HG03521 (cell line): ENCODE measurements around the gene KAT2B.
"Not testable (repeated sequence)": the region's sequence is repeated elsewhere in the genome, so short reads cannot be mapped to it uniquely, and the experiment has no call there.

Source experiments
- ATAC-seq: cut with Tn5 transposase; IDR thresholded peaks from one replicate; pipeline ENCODE4 v1.9.1; 2021; ENCODE audit warnings: mild to moderate bottlenecking, moderate library complexity; ENCODE audit not compliant: unreplicated experiment

KAT2B gene

DNA sequence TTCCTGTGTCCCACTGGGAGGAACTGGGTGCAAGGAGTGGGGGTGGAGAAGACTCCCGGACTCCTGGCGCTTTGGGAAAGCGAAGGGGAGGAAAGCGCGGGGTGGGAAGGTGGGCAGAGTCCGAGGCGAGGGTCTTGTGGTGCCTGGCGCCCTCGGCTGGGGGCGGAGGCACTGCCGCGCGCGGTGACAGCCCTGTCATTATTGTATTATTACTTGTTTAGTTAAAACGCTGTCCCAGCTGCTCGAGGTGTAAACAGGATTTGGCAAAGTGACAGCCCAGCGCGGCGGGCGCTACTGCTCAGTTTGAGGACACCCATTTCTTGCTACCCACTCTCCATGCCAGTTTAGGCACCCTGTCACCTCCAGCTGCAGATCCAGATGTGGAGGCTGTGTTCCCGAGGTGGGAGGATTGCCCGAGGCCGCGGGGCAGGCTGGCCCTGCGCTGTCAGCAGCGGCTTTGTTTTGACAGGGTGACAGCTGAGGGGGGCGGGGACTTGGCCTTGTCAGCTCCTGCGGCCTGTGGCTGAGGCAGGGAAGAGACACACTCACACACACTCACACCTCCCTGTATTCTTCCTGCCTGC lies 1.0 kb downstream of the KAT2B start:
- peak; percentile 36 for ATAC-seq

DNA sequence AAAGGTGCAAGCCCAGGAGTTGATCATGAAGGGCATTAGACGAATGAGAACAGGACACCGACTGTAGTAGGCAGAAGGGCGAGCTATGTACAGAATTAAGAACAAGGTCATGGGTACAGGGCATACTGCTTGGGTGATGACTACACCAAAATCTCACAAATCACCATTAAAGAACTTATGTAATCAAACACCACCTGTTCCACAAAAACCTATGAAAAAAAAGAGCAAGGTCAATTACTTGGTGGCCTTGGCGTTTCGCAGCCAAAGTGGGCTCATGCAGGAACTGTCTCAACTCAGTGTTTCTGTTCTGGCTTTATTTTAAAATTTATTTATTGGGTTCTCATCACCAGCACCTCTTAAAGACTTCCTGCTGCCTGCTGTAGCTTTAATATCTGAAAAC lies 2.1 kb downstream of the KAT2B start:
- no peak for ATAC-seq

DNA sequence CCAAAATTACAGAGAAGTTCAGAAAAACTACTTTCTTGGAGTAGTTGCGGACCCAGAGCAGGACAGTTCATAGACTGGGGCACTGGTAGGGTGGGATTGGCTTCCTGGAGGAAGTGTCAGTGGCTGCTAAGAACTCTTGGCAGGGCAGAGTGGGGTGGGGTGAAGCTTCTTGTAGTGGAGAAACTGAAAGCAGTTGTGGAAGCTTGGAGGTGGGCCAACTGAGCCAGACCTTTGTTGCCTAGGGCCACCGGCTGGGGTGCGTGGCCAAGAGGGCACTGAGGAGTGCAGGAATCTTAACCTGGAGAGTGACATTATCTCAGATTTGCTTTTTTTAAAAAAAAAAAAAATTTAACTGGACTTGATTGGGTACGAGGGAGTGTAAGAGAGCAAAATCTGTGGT lies 3.1 kb downstream of the KAT2B start:
- ATAC-seq, result peak; percentile 8

DNA sequence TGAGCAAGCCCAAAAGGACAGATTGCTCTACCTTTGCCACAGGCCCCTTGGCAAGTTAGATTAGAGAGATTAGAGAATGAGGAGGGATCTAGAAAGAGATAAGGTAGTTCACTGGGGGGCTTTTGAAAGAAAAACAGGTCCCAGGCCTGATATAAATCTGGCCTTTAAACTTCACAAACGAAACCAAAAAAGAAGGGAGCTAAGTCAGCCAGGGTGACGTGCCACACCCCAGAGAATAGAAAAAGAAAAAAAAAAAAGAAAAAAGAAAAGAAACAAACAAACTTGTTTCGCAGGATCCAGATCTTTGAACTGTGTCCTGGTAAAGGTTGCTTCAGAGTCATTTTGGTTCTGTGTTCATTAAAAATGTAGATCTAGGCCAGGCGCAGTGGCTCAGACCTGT lies 3.6 kb downstream of the KAT2B start:
- ATAC-seq, result no peak

DNA sequence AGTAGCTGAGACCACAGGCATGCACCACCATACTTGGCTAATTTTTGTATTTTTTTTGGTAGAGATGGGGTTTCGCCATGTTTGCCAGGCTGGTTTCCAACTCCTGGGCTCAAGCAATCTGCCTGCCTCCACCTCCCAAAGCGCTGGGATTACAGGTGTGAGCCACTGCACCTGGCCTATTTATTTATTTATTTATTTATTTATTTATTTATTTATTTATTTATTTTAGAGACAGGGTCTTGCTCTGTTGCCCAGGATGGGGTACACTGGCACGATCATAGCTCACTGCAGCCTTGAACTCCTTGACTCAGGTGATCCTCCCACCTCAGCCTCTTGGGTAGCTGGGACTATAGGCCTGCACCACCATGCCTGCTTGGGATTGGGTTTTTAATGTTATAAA lies 4.9 kb downstream of the KAT2B start:
- ATAC-seq, result not testable (repeated sequence)

DNA sequence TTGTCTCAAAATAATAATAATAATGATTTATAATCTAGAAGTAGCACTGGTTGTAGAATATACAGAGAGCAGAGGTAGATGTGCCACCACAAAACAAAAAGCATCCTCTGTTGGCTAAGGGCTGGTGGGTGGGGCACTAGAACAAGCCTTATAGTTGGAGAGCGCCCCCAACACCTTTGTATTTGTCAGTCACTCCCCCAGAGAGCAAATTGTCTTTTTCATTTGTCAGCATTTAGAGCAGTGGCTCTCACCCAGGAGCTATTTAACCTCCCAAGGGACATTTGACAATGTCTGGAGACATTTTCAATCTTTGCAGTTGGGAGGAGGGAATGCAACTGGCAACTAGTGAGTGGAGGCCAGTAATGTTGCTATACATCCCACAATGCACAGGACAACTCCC lies 6.3 kb downstream of the KAT2B start:
- no peak for ATAC-seq

DNA sequence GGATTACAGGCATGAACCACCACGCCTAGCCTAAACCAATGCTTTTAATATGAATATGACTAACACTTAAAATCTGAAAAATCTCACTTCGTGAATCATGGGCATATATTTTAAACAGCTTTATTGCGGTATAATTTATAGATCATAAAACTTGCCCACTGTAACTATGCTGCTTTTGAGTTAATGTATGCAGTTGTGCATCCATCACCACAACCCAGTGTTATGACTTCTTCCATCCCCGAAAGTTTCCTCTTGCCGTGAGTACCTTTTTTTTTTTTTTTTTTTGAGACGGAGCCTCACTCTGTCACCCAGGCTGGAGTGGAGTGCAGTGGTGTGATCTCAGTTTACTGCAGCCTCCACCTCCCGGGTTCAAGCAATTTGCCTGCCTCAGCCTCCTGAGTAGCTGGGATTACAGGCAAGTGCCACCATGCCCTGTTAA lies 7.1 kb downstream of the KAT2B start:
- ATAC-seq, result no peak

DNA sequence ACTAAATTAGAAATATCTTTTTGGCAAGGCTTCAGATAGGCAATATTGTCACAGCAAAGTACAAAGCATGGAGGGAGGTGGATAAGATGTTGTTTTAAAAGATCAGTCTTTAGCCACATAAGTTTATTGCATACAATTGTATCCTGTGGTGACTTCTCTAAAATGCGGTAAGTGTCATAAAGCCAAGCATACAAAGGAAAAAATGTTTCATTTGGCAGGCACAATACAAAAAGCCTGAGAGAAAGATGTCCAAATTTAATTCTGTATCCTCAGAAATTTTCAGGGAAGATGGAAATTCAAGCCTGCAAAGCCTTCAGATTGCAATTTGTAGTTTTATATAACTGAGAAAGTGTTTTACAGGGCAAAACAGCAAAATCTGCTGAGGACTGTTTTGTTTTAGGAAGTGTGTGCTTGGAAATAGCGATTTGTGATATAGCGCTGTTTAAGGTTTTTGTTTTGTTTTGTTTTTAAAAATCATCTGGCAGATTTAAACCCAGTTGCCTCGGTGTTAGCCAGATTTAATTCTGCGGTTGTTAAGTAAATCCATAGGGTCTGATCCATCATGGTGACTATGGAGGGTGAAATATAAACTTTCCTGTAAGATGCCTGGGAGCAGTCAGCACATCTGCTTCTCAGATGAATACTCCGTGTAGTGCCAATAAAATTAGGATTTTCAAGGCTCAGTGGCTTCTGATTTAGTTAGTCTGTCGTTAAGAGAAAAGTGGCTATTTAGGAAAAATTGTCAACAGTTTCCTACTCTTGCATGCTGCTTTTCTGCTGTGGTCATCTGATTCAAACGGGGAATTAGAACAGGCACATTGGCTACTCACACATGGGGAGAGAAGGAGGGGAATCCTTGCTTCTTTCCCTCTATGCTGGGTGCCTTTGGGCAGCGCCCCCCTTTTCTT lies 8.0 kb downstream of the KAT2B start:
- peak; percentile 3 for ATAC-seq

- ATAC-seq, result no peak
Observed at GRCh38 chr3:20051123-20051806, 11.0 kb downstream of the KAT2B start.

GRCh38 chr3:20052851-20053250 lies 12.6 kb downstream of the KAT2B start:
- no peak for ATAC-seq

- peak; percentile 82 for ATAC-seq
Observed at GRCh38 chr3:20054549-20054987, 14.3 kb downstream of the KAT2B start.

DNA sequence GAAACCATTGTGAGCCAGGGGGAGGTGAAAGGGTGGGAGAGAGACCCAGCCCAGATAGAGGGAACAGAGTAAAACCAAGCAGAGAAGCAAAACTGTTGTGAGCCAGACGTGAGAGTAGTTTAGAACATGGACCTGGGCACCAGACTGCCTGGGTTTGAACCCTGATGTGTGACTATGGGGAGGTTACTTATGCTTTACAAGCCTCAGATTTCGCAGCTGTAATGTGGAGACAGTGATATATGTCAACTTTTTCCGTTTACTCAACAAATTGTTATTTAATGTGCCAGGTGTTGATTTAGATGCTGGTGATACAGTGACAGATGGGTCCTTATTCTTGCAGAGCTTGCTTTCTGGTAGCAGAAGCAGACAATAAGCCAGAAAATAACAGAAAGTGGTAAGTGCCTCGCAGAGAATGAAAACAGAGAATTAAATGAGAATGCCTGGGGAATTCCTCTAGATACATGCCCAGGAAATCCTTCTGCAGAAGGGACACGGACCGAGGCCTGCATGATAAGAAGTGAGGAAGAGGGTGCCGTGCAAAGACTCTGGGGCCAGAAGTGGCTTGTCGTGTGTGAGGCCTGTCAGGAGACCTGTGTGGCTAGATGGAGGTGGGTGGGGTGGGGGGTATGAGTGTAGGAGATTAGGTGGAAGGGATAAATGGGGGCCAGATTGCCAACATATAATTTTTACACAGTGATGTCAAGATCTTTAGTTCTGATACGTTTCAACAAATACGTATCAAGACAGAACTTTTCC lies 15.0 kb downstream of the KAT2B start:
- peak; percentile 5 for ATAC-seq

DNA sequence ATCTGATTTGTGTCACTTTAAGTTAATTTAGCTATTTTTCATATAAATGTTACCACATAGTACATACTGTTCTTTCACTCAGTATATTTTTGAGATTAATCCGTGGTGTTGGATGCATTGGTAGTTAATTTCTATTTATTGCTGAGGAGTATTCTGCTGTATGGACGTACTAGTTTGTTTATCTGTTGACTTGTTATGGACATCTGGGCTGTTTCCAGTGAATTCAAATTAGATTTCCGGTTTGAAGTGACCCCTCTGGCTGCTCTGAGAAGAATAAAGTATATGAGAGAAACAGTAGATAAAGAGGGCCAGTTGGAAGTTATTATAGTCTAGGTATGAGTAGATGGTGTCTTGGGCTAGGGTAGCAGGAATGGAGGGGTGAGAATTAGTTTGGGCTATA lies 15.6 kb downstream of the KAT2B start:
- ATAC-seq, result no peak

GRCh38 chr3:20056725-20057611 lies 16.7 kb downstream of the KAT2B start:
- ATAC-seq, result peak; percentile 45

DNA sequence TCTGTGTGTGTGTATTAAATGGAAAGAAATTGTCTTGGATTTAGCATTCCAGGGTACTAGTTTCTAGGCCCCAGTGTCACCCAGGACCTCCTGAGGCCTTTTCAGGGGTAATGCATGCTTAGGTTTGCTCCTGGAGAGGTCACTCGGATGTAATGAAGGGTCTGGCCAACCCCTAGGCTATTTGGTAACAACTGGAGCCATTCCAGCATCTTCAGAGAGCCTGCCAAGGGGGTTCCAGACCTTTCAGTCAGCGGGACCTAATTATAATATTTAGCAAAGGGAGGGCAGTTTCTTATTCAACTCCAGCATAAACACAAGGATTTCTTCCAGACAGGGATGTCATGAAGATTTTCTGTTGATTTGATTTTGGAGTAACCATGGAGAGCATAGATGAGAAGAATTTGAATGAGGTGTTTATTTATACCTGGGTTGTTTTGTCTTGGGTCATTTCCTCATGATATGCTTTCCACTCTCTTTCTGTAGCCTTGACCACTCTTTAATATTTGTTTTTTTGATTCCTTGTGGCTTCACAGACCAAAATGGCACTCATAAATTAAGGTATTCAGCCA lies 17.4 kb downstream of the KAT2B start:
- ATAC-seq, result no peak

DNA sequence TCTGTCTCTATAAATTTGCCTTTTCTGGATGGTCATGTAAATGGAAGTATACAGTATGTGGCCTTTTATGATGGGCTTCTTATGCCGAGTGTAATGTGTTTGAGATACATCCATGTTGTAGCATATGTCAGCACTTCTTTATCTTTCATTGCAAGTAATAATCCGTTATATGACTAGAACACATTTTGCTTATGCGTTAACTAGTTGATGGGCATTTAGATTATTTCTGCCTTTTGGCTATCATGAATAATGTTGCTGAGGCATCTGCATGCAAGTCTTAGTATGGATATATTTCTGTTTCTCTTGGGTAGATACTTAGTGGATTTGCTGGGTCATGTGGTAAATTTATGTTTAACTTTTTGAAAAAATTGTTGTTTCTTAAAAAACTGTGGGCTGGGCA lies 19.7 kb downstream of the KAT2B start:
- no peak for ATAC-seq

GRCh38 chr3:20060974-20061685 lies 20.9 kb downstream of the KAT2B start:
- peak; percentile 50 for ATAC-seq

DNA sequence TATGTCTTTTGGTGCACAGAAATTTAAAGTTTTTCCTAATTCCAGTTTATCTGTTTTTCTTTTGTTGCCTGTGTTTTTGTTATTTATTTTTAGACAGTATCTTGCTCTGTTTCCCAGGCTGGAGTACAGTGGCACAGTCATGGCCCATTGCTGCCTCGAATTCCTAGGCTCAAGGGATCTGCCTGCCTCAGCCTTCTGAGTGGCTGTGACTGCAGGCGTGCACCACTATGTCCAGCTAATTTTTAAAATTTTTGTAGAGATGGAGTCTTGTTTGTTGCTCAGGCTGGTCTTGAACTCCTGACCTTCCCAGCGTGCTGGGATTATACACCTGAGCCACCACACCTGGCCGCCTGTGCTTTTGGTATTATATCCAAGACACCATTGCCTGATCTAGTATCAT lies 22.8 kb downstream of the KAT2B start:
- no peak for ATAC-seq

DNA sequence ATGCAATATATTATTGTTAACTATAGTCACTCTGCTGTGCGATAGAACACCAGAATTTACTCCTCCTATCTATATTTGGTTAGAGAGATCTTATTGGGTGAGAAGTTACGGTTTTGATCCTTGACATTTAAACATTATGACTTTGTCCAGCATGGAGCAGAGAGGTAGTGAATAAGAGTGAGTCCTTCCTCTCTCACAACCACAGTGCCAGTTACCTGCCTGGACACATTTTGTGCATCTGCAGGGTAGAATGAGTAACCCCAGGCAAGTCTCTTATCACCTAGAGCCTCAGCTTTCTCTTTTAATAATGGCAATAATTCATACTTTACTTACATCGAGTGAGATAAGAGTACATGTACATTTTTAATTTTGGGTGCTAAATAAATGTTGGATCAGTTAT lies 24.1 kb downstream of the KAT2B start:
- no peak for ATAC-seq
